Right lobe of liver (tissue), 6 donors: ENCODE results near the gene MOBP. TPM values are rescaled to one million over a fixed set of nuclear protein-coding genes. Genes with fewer than 3 reads are reported as not detected.

Source experiments
- ATAC-seq, 4 donors: fragments of 200-7000 bp; cut with Tn5 transposase; one replicate each; pipeline ENCODE4 v1.9.1; 2020; ENCODE audit warnings: mild to moderate bottlenecking in 4 of 4, moderate library complexity in 4 of 4
- DNase-seq, 3 donors: peaks; one replicate each; pipeline ENCODE4 v3.0.0-alpha.2; 2020
- H3K27ac ChIP-seq, 3 donors: fragments of 200-600 bp; one replicate each; pipeline ENCODE4 v1.8.0; 2022
- H3K27me3 ChIP-seq, 2 donors: fragments of 200-600 bp; one replicate each; pipeline ENCODE4 v1.8.0; 2022
- H3K36me3 ChIP-seq, 4 donors: fragments of 200-600 bp; sonication (generic) in 1 of 4; one replicate each; pipeline versions ENCODE4 v1.5.1 to v1.8.0; 2017 to 2022; ENCODE audit warnings: control low read depth in 1 of 4
- H3K4me1 ChIP-seq, 4 donors: fragments of 200-600 bp; sonication (generic) in 1 of 4; one replicate each; pipeline versions ENCODE4 v1.5.1 to v1.8.0; 2017 to 2022; ENCODE audit warnings: control low read depth in 1 of 4
- H3K4me3 ChIP-seq, 3 donors: fragments of 200-600 bp; one replicate each; pipeline ENCODE4 v1.8.0; 2022
- H3K9me3 ChIP-seq, 4 donors: fragments of 200-600 bp; sonication (generic) in 1 of 4; one replicate each; pipeline versions ENCODE4 v1.5.1 to v1.8.0; 2017 to 2022; ENCODE audit warnings: control low read depth in 1 of 4
- CTCF ChIP-seq, 4 donors: fragments of 200-600 bp in 3 of 4; fragments of 450-650 bp in 1 of 4; IDR thresholded peaks; one replicate each; pipeline versions ENCODE4 v1.5.1 to v1.8.0; 2016 to 2022; ENCODE audit warnings: antibody characterized with exemption in 4 of 4, mild to moderate bottlenecking in 2 of 4
- POLR2A ChIP-seq: fragments of 450-650 bp; IDR thresholded peaks from one replicate; pipeline ENCODE4 v1.6.1; 2017; ENCODE audit warnings: antibody characterized with exemption, mild to moderate bottlenecking
- WGBS: methylation state at CpG from one replicate; pipeline ENCODE4 v1.1.6; 2018; ENCODE audit warnings: low coverage, low lambda C conversion rate; ENCODE audit not compliant: insufficient coverage; ENCODE audit errors: missing lambda C conversion rate; 5-methylcytosine and 5-hydroxymethylcytosine counted together
- intact Hi-C, 2 donors: fragments of 100-400 bp; cut with DNase I; formaldehyde crosslinking; loops; one replicate each; pipeline versions ENCODE4 v1.11.2 to v1.14.1; 2022
- total RNA-seq, 6 experiments: library from RNA; depleted of rRNA in 2 of 6; stranded (reverse); fragments of >200 nt in 2 of 6; fragmentation: NEBNext Ultra II Directional in 3 of 6; extraction: Animal tissue kit (Norgen Biotek cat#: 25700) in 3 of 6; gene quantifications; one replicate each; pipeline versions ENCODE4 v1.1.0 to v1.2.4, GENCODE V29; 2016 to 2023
- donor health status: DM: no; HTN: yes; CAD: no.
- donor health status: DM: no; HTN: no; CAD: no.
- donor health status: DM: no; HTN: no; CAD: no.
- donor health status: DM: no; HTN: yes; CAD: no.
- donor health status: DM: no; HTN: yes; CAD: no.

MOBP gene
- total RNA-seq, 6 experiments from 2014 or later: not detected

GRCh38 chr3:39494781-39495180 lies 27.3 kb downstream of the MOBP start:
- TF ChIP-seq POLR2A (no peak), CTCF (IDR thresholded peaks at IDR 0.05) (no peak)
- H3K27ac ChIP-seq: no peak overlapping the region
- no peaks in the 10 kb centered on the region for H3K36me3 ChIP-seq
- DNase-seq (no peak), ATAC-seq (no peak)
- H3K4me3 ChIP-seq: no peak overlapping the region
- no peaks in the 10 kb centered on the region for H3K4me1 ChIP-seq
- intact Hi-C loops: loop anchor here in 1 of 2 donors (5.0 kb wide), 1 partner anchor 47 kb away; no protein-coding TSS in a partner anchor
- 54% methylated on average over 4 of the region's 4 CpGs for WGBS
- H3K9me3 ChIP-seq: no peaks in the 10 kb centered on the region
- no peaks in the 10 kb centered on the region for H3K27me3 ChIP-seq

DNA sequence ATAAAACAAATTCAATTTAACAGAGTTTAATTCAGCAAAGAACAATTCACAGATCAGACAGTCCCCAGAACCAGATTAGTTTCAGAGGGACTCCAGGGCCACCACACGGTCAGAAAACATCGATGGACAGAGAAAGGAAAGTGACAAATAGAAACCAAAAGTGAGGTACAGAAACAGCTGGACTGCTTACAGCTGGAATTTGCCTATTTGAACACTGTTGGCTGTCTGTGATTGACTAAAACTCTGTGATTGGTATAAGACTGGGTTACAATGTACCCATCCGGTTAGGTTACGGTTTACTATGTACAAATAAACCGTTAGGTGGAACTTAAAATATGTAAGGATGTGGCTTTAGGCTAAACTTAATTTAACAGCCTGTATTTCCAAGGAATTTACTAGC lies 30.3 kb downstream of the MOBP start:
- no peak for ATAC-seq
- peaks cover 0 to 4% (median 0%) of the 10 kb centered on the region in 4 donors for H3K4me1 ChIP-seq
- H3K4me3 ChIP-seq: no peak overlapping the region
- H3K27me3 ChIP-seq: peaks cover 0 to 2% of the 10 kb centered on the region in 2 donors
- H3K27ac ChIP-seq: no peak overlapping the region
- DNase-seq: no peak
- TF ChIP-seq POLR2A (no peak), CTCF (IDR thresholded peaks at IDR 0.05) (no peak)
- no peaks in the 10 kb centered on the region for H3K9me3 ChIP-seq
- WGBS: 60% methylated on average over 5 of the region's 5 CpGs
- H3K36me3 ChIP-seq: no peaks in the 10 kb centered on the region
- intact Hi-C loops: loop anchor here in 1 of 2 donors (5.0 kb wide), 1 partner anchor 50 kb away; no protein-coding TSS in a partner anchor

DNA sequence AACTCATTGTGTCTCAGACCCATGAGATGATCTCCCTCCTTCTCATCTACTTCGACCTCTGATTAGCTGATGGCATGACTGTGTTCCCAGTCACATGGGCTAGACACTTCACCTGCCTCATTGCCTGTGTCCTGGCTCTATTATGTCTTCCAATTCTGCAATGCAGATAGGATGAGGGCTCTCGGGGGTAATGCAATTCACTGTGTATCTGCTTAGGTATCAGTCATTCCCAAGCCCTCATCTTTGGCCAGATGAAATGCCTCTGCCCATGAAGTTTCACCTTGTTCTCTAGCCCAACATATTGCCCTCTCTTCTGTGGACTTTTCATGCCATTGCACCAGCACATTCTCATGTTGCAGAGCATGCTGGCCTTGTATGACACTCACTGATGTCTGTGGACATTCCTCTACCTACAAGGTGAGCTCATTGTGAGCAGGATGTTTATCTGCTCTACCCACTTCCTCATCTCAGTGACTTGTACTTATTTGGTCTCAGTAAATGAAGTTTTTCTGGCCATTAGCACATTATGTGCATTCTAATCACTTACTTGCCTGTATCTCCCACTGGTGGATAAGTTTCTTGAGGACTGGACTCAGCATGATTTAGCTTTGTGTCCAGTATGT lies 32.3 kb downstream of the MOBP start:
- peaks cover 0 to 7% of the 10 kb centered on the region in 2 donors for H3K27me3 ChIP-seq
- intact Hi-C loops: loop anchor here in 1 of 2 donors (5.0 kb wide), 1 partner anchor 52 kb away; no protein-coding TSS in a partner anchor

GRCh38 chr3:39501059-39501458 lies 33.6 kb downstream of the MOBP start:
- DNase-seq (no peak), ATAC-seq (no peak)
- no peak overlapping the region for H3K27ac ChIP-seq
- H3K9me3 ChIP-seq: no peaks in the 10 kb centered on the region
- TF ChIP-seq POLR2A (no peak), CTCF (IDR thresholded peaks at IDR 0.05) (no peak)
- H3K36me3 ChIP-seq: no peaks in the 10 kb centered on the region
- 67% methylated on average over 3 of the region's 3 CpGs for WGBS
- intact Hi-C loops: no loop called here
- H3K4me1 ChIP-seq: peaks cover 0 to 4% (median 0%) of the 10 kb centered on the region in 4 donors
- no peak overlapping the region for H3K4me3 ChIP-seq
- peaks cover 0 to 7% of the 10 kb centered on the region in 2 donors for H3K27me3 ChIP-seq

More for the DNA sequence above, 32.3 kb downstream of the MOBP start:
- Histone ChIP-seq H3K4me3 (no peak overlapping the region), H3K4me1 (peaks cover 0 to 4% (median 0%) of the 10 kb centered on the region in 4 donors), H3K9me3 (no peaks in the 10 kb centered on the region), H3K27ac (no peak overlapping the region), H3K36me3 (no peaks in the 10 kb centered on the region)
- WGBS: 33% methylated on average over 2 of the region's 2 CpGs
- TF ChIP-seq CTCF (IDR thresholded peaks at IDR 0.05) (no peak), POLR2A (no peak)
- ATAC-seq: no peak
- DNase-seq: no peak
